IMR-90 (cell line): Measurements from ENCODE around the gene EHBP1L1. TPM values are rescaled to one million over a fixed set of nuclear protein-coding genes. Genes with fewer than 3 reads are reported as not detected.

ENCODE experiments used
- ATAC-seq: fragments of 200-7000 bp; cut with Tn5 transposase; 2 replicates; pipeline ENCODE4 v1.9.1; 2020; ENCODE audit warnings: low read depth, mild to moderate bottlenecking, moderate library complexity
- BruUV-seq: library from RNA; stranded (reverse); fragments of 400-500 nt; replicated peaks from 2 replicates; lab custom pipeline; 2021; lab: Mats Ljungman, UMichigan
- CTCF ChIA-PET: fragments of 300-600 bp; formaldehyde crosslinking; extraction: SDS; loops from one replicate; lab custom pipeline; 2021; ENCODE audit warnings: antibody characterized with exemption; lab: Yijun Ruan, JAX
- POLR2A ChIA-PET: fragments of 300-600 bp; sonication (Branson Sonifier 250); formaldehyde crosslinking; loops from one replicate; lab custom pipeline; 2022; ENCODE audit warnings: antibody characterized with exemption; ENCODE audit not compliant: unreplicated experiment; lab: Charles Lee
- DNase-seq: peaks from one replicate; pipeline ENCODE4 v3.0.0; 2013
- H2AFZ ChIP-seq: replicated peaks from 2 replicates; pipeline ENCODE3; 2013; ENCODE audit warnings: low read length, mild to moderate bottlenecking; ENCODE audit not compliant: poor library complexity
- H2AK5ac ChIP-seq: 2 replicates; pipeline ENCODE4 v1.6.1; 2013; ENCODE audit warnings: low read depth, low read length, inconsistent platforms
- H2AK9ac ChIP-seq: replicated peaks from 2 replicates; pipeline ENCODE3; 2013; ENCODE audit warnings: mild to moderate bottlenecking, low read depth, low read length, moderate library complexity; ENCODE audit not compliant: poor library complexity
- H2BK120ac ChIP-seq: 2 replicates; pipeline ENCODE4 v1.6.1; 2013; ENCODE audit warnings: low read depth, low read length, inconsistent platforms
- H2BK15ac ChIP-seq: 3 replicates; pipeline ENCODE4 v1.6.1; 2013; ENCODE audit warnings: low read depth, low read length, inconsistent platforms
- H2BK20ac ChIP-seq: 2 replicates; pipeline ENCODE4 v1.6.1; 2013; ENCODE audit warnings: low read depth, mild to moderate bottlenecking, inconsistent platforms, low read length, moderate library complexity
- H2BK5ac ChIP-seq: 2 replicates; pipeline ENCODE4 v1.6.1; 2013; ENCODE audit warnings: mild to moderate bottlenecking, low read depth, low read length, inconsistent platforms; ENCODE audit not compliant: poor library complexity, severe bottlenecking
- H3K14ac ChIP-seq: replicated peaks from 2 replicates; pipeline ENCODE4 v1.6.1; 2013; ENCODE audit warnings: low read depth, low read length, inconsistent platforms
- H3K18ac ChIP-seq: 2 replicates; pipeline ENCODE4 v1.6.1; 2013; ENCODE audit warnings: low read depth, low read length, control low read depth
- H3K23ac ChIP-seq: 2 replicates; pipeline ENCODE4 v1.6.1; 2013; ENCODE audit warnings: low read depth, low read length, inconsistent platforms
- H3K27ac ChIP-seq: 2 replicates; pipeline ENCODE4 v1.5.1; 2013; ENCODE audit warnings: mild to moderate bottlenecking, control low read depth, low read length; ENCODE audit not compliant: insufficient read depth
- H3K27me3 ChIP-seq: 2 replicates; pipeline ENCODE4 v1.6.1; 2013; ENCODE audit warnings: low read length; ENCODE audit not compliant: control insufficient read depth, insufficient read depth
- H3K36me3 ChIP-seq: 2 replicates; pipeline ENCODE4 v1.6.1; 2013; ENCODE audit warnings: low read length, mixed read lengths; ENCODE audit not compliant: control insufficient read depth, insufficient read depth
- H3K4ac ChIP-seq: 2 replicates; pipeline ENCODE4 v1.6.1; 2013; ENCODE audit warnings: low read depth, low read length, inconsistent platforms
- H3K4me1 ChIP-seq: 2 replicates; pipeline ENCODE4 v1.6.1; 2013; ENCODE audit warnings: low read length, mixed read lengths; ENCODE audit not compliant: control insufficient read depth, insufficient read depth
- H3K4me2 ChIP-seq: 2 replicates; pipeline ENCODE4 v1.6.1; 2013; ENCODE audit warnings: low read depth, mild to moderate bottlenecking, control low read depth, low read length, moderate library complexity
- H3K4me3 ChIP-seq: 2 replicates; pipeline ENCODE4 v1.5.1; 2013; ENCODE audit warnings: low read depth, mild to moderate bottlenecking, control low read depth, low read length, moderate library complexity; ENCODE audit not compliant: insufficient read depth
- H3K56ac ChIP-seq: 2 replicates; pipeline ENCODE4 v1.6.1; 2013; ENCODE audit warnings: low read length, inconsistent platforms; ENCODE audit not compliant: insufficient read depth; ENCODE audit errors: extremely low read depth
- H3K79me1 ChIP-seq, 2 experiments: 2 replicates each; pipeline ENCODE4 v1.6.1; 2013; ENCODE audit warnings: low read length in 2 of 2, inconsistent platforms in 1 of 2, low read depth in 1 of 2
- H3K9ac ChIP-seq: 2 replicates; pipeline ENCODE4 v1.6.1; 2013; ENCODE audit warnings: low read depth, low read length, control low read depth
- H3K9me1 ChIP-seq: 2 replicates; pipeline ENCODE4 v1.6.1; 2013; ENCODE audit warnings: low read length, inconsistent platforms; ENCODE audit not compliant: insufficient read depth
- H3K9me3 ChIP-seq: 2 replicates; pipeline ENCODE4 v1.6.1; 2013; ENCODE audit warnings: low read length; ENCODE audit not compliant: control insufficient read depth, insufficient read depth
- H4K20me1 ChIP-seq: 2 replicates; pipeline ENCODE4 v1.6.1; 2013; ENCODE audit warnings: low read length, inconsistent platforms; ENCODE audit not compliant: insufficient read depth
- H4K5ac ChIP-seq: 2 replicates; pipeline ENCODE4 v1.6.1; 2013; ENCODE audit warnings: mild to moderate bottlenecking, low read depth, low read length, control low read depth
- H4K8ac ChIP-seq, 2 experiments: 2 replicates each; pipeline ENCODE4 v1.6.1; 2013; ENCODE audit warnings: low read depth in 2 of 2, low read length in 2 of 2, control low read depth in 1 of 2, inconsistent platforms in 1 of 2
- H4K91ac ChIP-seq: 2 replicates; pipeline ENCODE4 v1.6.1; 2013; ENCODE audit warnings: low read depth, low read length, inconsistent platforms; ENCODE audit not compliant: insufficient read depth
- FOS ChIP-seq: fragments of 150-350 bp; IDR thresholded peaks from 2 replicates; pipeline ENCODE4 v1.6.1; 2016; ENCODE audit warnings: low read depth, low read length
- POLR2A ChIP-seq: IDR thresholded peaks from 2 replicates; pipeline ENCODE4 v1.6.1; 2012; ENCODE audit warnings: mild to moderate bottlenecking, low read depth, low read length
- RFX5 ChIP-seq: IDR thresholded peaks from 2 replicates; pipeline ENCODE4 v1.8.0; 2012; ENCODE audit warnings: low read depth, mild to moderate bottlenecking, low read length, moderate library complexity
- WGBS, 2 experiments: methylation state at CpG; one replicate each; pipeline versions ENCODE4 v1.1.5 to v1.1.7; 2013; ENCODE audit warnings: missing lambda C conversion rate in 2 of 2; ENCODE audit not compliant: insufficient read length in 1 of 2; ENCODE audit errors: extremely low coverage in 2 of 2; 5-methylcytosine and 5-hydroxymethylcytosine counted together
- dilution Hi-C: fragments of 300-500 bp; cut with HindIII; formaldehyde crosslinking; loops from one replicate; pipeline ENCODE4 v1.14.3; 2018; ENCODE audit warnings: low sequenced_read_pairs; ENCODE audit not compliant: unreplicated experiment
- in situ Hi-C: fragments of 300-500 bp; cut with MboI; formaldehyde crosslinking; loops from 3 replicates; pipeline ENCODE4 v1.14.3; 2019; ENCODE audit warnings: low sequenced_read_pairs, inconsistent platforms, mixed read lengths
- intact Hi-C: fragments of 100-400 bp; cut with micrococcal nuclease; formaldehyde crosslinking; loops from 2 replicates; pipeline ENCODE4 v1.10.0; 2022
- polyA plus RNA-seq, 3 experiments: library from polyadenylated mRNA; depleted of rRNA; stranded (reverse); fragments of >200 nt; gene quantifications; 2 replicates each; pipeline ENCODE4 v1.2.3, GENCODE V29; 2012; ENCODE audit warnings: low replicate concordance in 1 of 3
- total RNA-seq: library from RNA; depleted of rRNA; stranded (reverse); fragments of >200 nt; gene quantifications from 2 replicates; pipeline ENCODE4 v1.2.3, GENCODE V29; 2012
- TF ChIP-seq, protein P1 (sequence below): fragments of 150-350 bp; IDR thresholded peaks from 2 replicates; pipeline ENCODE4 v1.6.1; 2016; ENCODE audit warnings: low read depth, mild to moderate bottlenecking, low read length, moderate library complexity, borderline replicate concordance
- TF ChIP-seq, protein P2 (sequence below): fragments of 150-350 bp; IDR thresholded peaks from 2 replicates; pipeline ENCODE4 v1.6.1; 2017; ENCODE audit warnings: mild to moderate bottlenecking, antibody characterized with exemption, low read length, low read depth
- TF ChIP-seq, protein P3 (sequence below): conservative IDR thresholded peaks from 2 replicates; pipeline ENCODE4 v1.5.1; 2012; ENCODE audit warnings: mild to moderate bottlenecking, low read depth, low read length, improper control_type of control experiment

The EHBP1L1 gene
- total and polyA plus RNA-seq, 2 of the 4 experiments (the other 2 are of a cell fraction) = 10.0 to 27.4 TPM

DNA sequence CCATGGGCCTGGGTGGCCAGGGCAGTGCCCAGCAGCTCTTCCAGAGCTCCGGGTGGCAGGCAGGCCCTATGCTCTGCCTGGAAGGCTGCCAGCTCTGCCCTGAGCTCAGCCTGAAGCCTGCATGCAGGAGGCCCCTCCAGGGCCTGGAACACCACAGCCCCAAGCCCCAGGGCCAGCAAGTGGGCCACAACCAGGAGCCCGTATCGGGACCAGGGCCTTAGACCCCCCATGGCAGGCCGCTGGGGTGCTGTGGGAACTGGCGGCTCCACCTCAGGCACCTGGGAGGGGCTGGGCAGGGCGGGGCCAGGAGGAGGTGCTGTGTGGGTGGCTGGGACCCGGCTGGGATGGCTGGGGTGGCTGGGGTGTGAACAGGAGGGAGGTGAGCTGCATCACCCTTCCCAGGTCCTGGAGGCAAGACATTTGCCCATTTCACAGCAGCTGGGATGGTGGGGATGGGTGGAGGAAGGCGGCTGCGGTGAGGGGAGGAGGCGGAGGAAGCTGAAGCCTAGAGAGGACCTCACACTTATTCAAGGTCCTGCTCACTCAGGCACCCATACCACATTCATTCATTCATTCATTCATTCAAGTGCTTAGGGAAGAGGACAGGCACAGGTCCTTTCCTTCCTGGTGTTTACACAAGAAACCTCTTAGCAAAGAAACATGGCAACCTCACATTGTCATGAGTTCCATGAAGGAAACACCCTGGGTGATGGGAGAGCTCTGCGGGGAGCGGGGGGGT, 19.9 kb downstream of the EHBP1L1 start, which contains the start of gene KCNK7:
KCNK7 (minus strand) TSS at position 258 of the 739 bp plus-strand sequence; CDS start at position 230, 28 bp downstream.
- Histone ChIP-seq H3K4me2 (no peak within 1 kb of the TSS), H3K9ac (no peak within 1 kb of the TSS), H3K18ac (no peak within 1 kb of the TSS), H3K79me1 (no peaks in the 10 kb centered on the region), H4K20me1 (peaks cover 5% of the 10 kb centered on the region), H4K91ac (no peak within 1 kb of the TSS), H2AK9ac (peak within 1 kb of the TSS; percentile 72), H3K23ac (no peak within 1 kb of the TSS), H2BK5ac (no peak within 1 kb of the TSS), H3K9me1 (no peaks in the 10 kb centered on the region), H3K4me3 (no peak within 1 kb of the TSS), H3K36me3 (peaks cover 29% of the 10 kb centered on the region), H4K8ac (no peak within 1 kb of the TSS), H2BK120ac (no peak within 1 kb of the TSS), H3K14ac (no peak within 1 kb of the TSS), H3K27ac (no peak within 1 kb of the TSS), H4K5ac (no peak within 1 kb of the TSS), H3K4ac (no peak within 1 kb of the TSS), H2BK20ac (no peak within 1 kb of the TSS), H3K4me1 (no peaks in the 10 kb centered on the region), H2AFZ (peak within 1 kb of the TSS; percentile 58), H2BK15ac (no peak within 1 kb of the TSS), H3K56ac (no peak within 1 kb of the TSS), H3K27me3 (no peaks in the 10 kb centered on the region), H3K9me3 (no peaks in the 10 kb centered on the region), H2AK5ac (no peak within 1 kb of the TSS)
- ChIA-PET CTCF (no interaction called here), POLR2A (no interaction called here)
- TF ChIP-seq RFX5 (no peak), POLR2A (0 out of 2 replicates have a peak, but pooled peaks have one; percentile 19), FOS (no peak)
- TF ChIP-seq, protein P1, sequence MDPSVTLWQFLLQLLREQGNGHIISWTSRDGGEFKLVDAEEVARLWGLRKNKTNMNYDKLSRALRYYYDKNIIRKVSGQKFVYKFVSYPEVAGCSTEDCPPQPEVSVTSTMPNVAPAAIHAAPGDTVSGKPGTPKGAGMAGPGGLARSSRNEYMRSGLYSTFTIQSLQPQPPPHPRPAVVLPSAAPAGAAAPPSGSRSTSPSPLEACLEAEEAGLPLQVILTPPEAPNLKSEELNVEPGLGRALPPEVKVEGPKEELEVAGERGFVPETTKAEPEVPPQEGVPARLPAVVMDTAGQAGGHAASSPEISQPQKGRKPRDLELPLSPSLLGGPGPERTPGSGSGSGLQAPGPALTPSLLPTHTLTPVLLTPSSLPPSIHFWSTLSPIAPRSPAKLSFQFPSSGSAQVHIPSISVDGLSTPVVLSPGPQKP = no peak
- TF ChIP-seq, protein P2, sequence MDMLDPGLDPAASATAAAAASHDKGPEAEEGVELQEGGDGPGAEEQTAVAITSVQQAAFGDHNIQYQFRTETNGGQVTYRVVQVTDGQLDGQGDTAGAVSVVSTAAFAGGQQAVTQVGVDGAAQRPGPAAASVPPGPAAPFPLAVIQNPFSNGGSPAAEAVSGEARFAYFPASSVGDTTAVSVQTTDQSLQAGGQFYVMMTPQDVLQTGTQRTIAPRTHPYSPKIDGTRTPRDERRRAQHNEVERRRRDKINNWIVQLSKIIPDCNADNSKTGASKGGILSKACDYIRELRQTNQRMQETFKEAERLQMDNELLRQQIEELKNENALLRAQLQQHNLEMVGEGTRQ = no peak
- TF ChIP-seq, protein P3, sequence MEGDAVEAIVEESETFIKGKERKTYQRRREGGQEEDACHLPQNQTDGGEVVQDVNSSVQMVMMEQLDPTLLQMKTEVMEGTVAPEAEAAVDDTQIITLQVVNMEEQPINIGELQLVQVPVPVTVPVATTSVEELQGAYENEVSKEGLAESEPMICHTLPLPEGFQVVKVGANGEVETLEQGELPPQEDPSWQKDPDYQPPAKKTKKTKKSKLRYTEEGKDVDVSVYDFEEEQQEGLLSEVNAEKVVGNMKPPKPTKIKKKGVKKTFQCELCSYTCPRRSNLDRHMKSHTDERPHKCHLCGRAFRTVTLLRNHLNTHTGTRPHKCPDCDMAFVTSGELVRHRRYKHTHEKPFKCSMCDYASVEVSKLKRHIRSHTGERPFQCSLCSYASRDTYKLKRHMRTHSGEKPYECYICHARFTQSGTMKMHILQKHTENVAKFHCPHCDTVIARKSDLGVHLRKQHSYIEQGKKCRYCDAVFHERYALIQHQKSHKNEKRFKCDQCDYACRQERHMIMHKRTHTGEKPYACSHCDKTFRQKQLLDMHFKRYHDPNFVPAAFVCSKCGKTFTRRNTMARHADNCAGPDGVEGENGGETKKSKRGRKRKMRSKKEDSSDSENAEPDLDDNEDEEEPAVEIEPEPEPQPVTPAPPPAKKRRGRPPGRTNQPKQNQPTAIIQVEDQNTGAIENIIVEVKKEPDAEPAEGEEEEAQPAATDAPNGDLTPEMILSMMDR = no peak
- BruUV-seq = no TSS peak
- in situ Hi-C loops = no loop called here
- whole genome bisulfite sequencing, 2 experiments = 72% methylated on average over 5 of the region's 12 CpGs; no CpG with 5 or more reads in 1 of the 2 experiments
- intact Hi-C loops = no loop called here
- DNase-seq = no peak
- dilution Hi-C loops = no loop called here
- ATAC-seq = peak; percentile 5; the same call in 1 of the 2 replicates
